K562 (cell line): ENCODE measurements around the gene R3HDM1. TPM values are rescaled to one million over a fixed set of nuclear protein-coding genes. Genes with fewer than 3 reads are reported as not detected.

ENCODE experiments used
- ATAC-seq: fragments of 200-7000 bp; cut with Tn5 transposase; 3 replicates; pipeline ENCODE4 v1.9.1; 2020; ENCODE audit warnings: moderate library complexity
- BruUV-seq: library from RNA; stranded (reverse); fragments of 400-500 nt; replicated peaks from 2 replicates; lab custom pipeline; 2021; lab: Mats Ljungman, UMichigan
- CTCF ChIA-PET: fragments of 300-600 bp; formaldehyde crosslinking; extraction: SDS; loops from one replicate; lab custom pipeline; 2021; ENCODE audit warnings: low intra/inter-chr PET ratio; lab: Yijun Ruan, JAX
- POLR2A ChIA-PET: fragments of 300-600, 350-650 bp; sonication (Branson Sonifier 250); formaldehyde crosslinking; extraction: SDS; loops from one replicate; lab custom pipeline; 2021; ENCODE audit warnings: antibody characterized with exemption, inconsistent platforms; lab: Yijun Ruan, JAX
- DNase-seq, 4 experiments: peaks; one replicate each; pipeline versions ENCODE4 v3.0.0 to v3.0.0-alpha.2; 2011 to 2018; ENCODE audit warnings: low spot score in 3 of 4, mixed read lengths in 3 of 4; ENCODE audit errors: extremely low read depth in 1 of 4
- FAIRE-seq: peaks from 2 replicates; lab custom pipeline; 2011; peaks lifted over from hg19 to GRCh38; lab: Jason Lieb, UNC
- H2AFZ ChIP-seq: 2 replicates; pipeline ENCODE4 v1.6.0; 2011; ENCODE audit warnings: low read depth, low read length, control low read depth, inconsistent platforms
- H3K27ac ChIP-seq: fragments of 200-600 bp; 3 replicates; pipeline ENCODE4 v1.8.0; 2011; ENCODE audit warnings: low read depth, mild to moderate bottlenecking, control low read depth, inconsistent platforms, low read length, moderate library complexity, mixed read lengths; ENCODE audit errors: extremely low read depth
- H3K27me3 ChIP-seq, 2 experiments: fragments of 300-600 bp in 1 of 2; 2 replicates in 1 of 2; 3 replicates in 1 of 2; pipeline versions ENCODE4 v1.6.0 to v1.8.0; 2011; ENCODE audit warnings: inconsistent platforms in 2 of 2, low read length in 2 of 2, mild to moderate bottlenecking in 1 of 2, mixed read lengths in 1 of 2, moderate library complexity in 1 of 2; ENCODE audit not compliant: control insufficient read depth in 2 of 2, insufficient read depth in 2 of 2
- H3K36me3 ChIP-seq: fragments of 300-600 bp; 3 replicates; pipeline ENCODE4 v1.8.0; 2011; ENCODE audit warnings: mild to moderate bottlenecking, low read length, inconsistent platforms; ENCODE audit not compliant: control insufficient read depth, insufficient read depth
- H3K4me1 ChIP-seq, 2 experiments: fragments of 200-600 bp in 1 of 2; replicated peaks in 1 of 2; 2 replicates in 1 of 2; 3 replicates in 1 of 2; pipeline versions ENCODE4 v1.5.1 to v1.8.0; 2011; ENCODE audit warnings: inconsistent platforms in 2 of 2, low read length in 2 of 2, mild to moderate bottlenecking in 1 of 2, mixed read lengths in 1 of 2, moderate library complexity in 1 of 2; ENCODE audit not compliant: control insufficient read depth in 2 of 2, insufficient read depth in 2 of 2
- H3K4me2 ChIP-seq: 2 replicates; pipeline ENCODE4 v1.6.1; 2011; ENCODE audit warnings: low read length, control low read depth, inconsistent platforms, mixed read lengths; ENCODE audit not compliant: insufficient read depth
- H3K4me3 ChIP-seq: fragments of 200-600 bp; sonication (generic), shearing (Covaris generic); 2 replicates; pipeline ENCODE4 v1.5.1; 2016; ENCODE audit warnings: control low read depth, inconsistent platforms
- H3K79me2 ChIP-seq: fragments of 200-600 bp; 3 replicates; pipeline ENCODE4 v1.8.0; 2011; ENCODE audit warnings: low read length, inconsistent platforms; ENCODE audit not compliant: control insufficient read depth, insufficient read depth
- H3K9ac ChIP-seq, 2 experiments: 2 replicates each; pipeline versions ENCODE4 v1.6.0 to v1.6.1; 2011; ENCODE audit warnings: low read depth in 2 of 2, low read length in 2 of 2, control low read depth in 1 of 2, inconsistent platforms in 1 of 2, mild to moderate bottlenecking in 1 of 2, mixed read lengths in 1 of 2; ENCODE audit not compliant: insufficient read depth in 1 of 2
- H3K9me1 ChIP-seq: one replicate; pipeline ENCODE4 v1.6.0; 2011; ENCODE audit warnings: inconsistent platforms, mild to moderate bottlenecking, low read length, moderate library complexity; ENCODE audit not compliant: control insufficient read depth, insufficient read depth
- H3K9me3 ChIP-seq: replicated peaks from 2 replicates; pipeline ENCODE4 v1.5.1; 2011; ENCODE audit warnings: low read depth, low read length, inconsistent platforms; ENCODE audit not compliant: control insufficient read depth, insufficient read depth
- H4K20me1 ChIP-seq: replicated peaks from 2 replicates; pipeline ENCODE4 v1.6.1; 2011; ENCODE audit warnings: low read length, inconsistent platforms, mixed read lengths; ENCODE audit not compliant: control insufficient read depth, insufficient read depth
- FOXK1 ChIP-seq: sonication (generic); formaldehyde crosslinking; IDR thresholded peaks from 2 replicates; pipeline ENCODE4 v1.8.0; 2022; ENCODE audit warnings: missing genetic modification reagents, mild to moderate bottlenecking, borderline replicate concordance
- HDAC8 ChIP-seq: fragments of 450-650 bp; IDR thresholded peaks from 2 replicates; pipeline ENCODE4 v1.6.1; 2016; ENCODE audit warnings: mild to moderate bottlenecking, missing genetic modification characterization, moderate library complexity, missing compliant biosample characterization
- KLF1 ChIP-seq: fragments of 450-650 bp; IDR thresholded peaks from 2 replicates; pipeline ENCODE4 v1.6.1; 2016; ENCODE audit warnings: missing genetic modification characterization, missing compliant biosample characterization
- KLF16 ChIP-seq: IDR thresholded peaks from 2 replicates; pipeline ENCODE4 v1.6.1; 2016; ENCODE audit warnings: antibody characterized with exemption
- KLF6 ChIP-seq: fragments of 250-450 bp; sonication (Bioruptor Pico); IDR thresholded peaks from 2 replicates; pipeline ENCODE4 v1.4.0; 2020; ENCODE audit warnings: mild to moderate bottlenecking, moderate library complexity, borderline replicate concordance
- PML ChIP-seq: IDR thresholded peaks from 2 replicates; pipeline ENCODE4 v1.6.1; 2012; ENCODE audit warnings: low read length, inconsistent platforms
- ZNF764 ChIP-seq: fragments of 250-450 bp; sonication (Bioruptor Pico); IDR thresholded peaks from 2 replicates; pipeline ENCODE4 v1.4.0; 2020; ENCODE audit warnings: low read depth, mild to moderate bottlenecking, moderate library complexity
- ZNF77 ChIP-seq: fragments of 250-450 bp; sonication (Bioruptor Pico); IDR thresholded peaks from 2 replicates; pipeline ENCODE4 v1.5.0; 2020
- WGBS: fragments of 100-300 bp; shearing (Covaris generic); methylation state at CpG from one replicate; pipeline ENCODE4 v1.1.6; 2016; ENCODE audit warnings: low coverage, mixed read lengths; ENCODE audit not compliant: insufficient coverage; ENCODE audit errors: missing lambda C conversion rate; 5-methylcytosine and 5-hydroxymethylcytosine counted together
- in situ Hi-C: fragments of 300-500 bp; cut with MboI; formaldehyde crosslinking; loops from 4 replicates; pipeline ENCODE4 v1.15.0; 2018; ENCODE audit warnings: inconsistent platforms, mixed read lengths
- intact Hi-C: fragments of 100-400 bp; cut with micrococcal nuclease; formaldehyde crosslinking; loops from 2 replicates; pipeline ENCODE4 v1.14.2; 2022
- polyA plus RNA-seq, 8 experiments: library from polyadenylated mRNA; depleted of rRNA in 4 of 8; stranded (reverse) in 5 of 8; unstranded in 3 of 8; fragments of >200 nt; fragmentation: Nextera tagmentation in 2 of 8; fragmentation: Illumina TruSeq in 1 of 8; extraction: Ambion mirVana in 2 of 8; extraction: Trizol in 1 of 8; gene quantifications; 2 replicates each; pipeline versions ENCODE4 v1.2.1 to v1.2.3, GENCODE V29; 2011 to 2014; ENCODE audit warnings: inconsistent platforms in 1 of 8, missing spikeins in 1 of 8
- total RNA-seq, 7 experiments: library from RNA; depleted of rRNA in 6 of 7; stranded (reverse); fragments of >200 nt in 6 of 7; fragmentation: Illumina TruSeq in 2 of 7; extraction: Trizol in 2 of 7; gene quantifications; 2 replicates each; pipeline versions ENCODE4 v1.2.1 to v1.2.3, GENCODE V29; 2011 to 2021; ENCODE audit warnings: low replicate concordance in 1 of 7

R3HDM1 gene
- total and polyA plus RNA-seq, 9 of the 15 experiments (the other 6 are each of a cell fraction or from before 2014, with no cell fraction given), result 12.4 to 89.4 (median 31.0) TPM

DNA sequence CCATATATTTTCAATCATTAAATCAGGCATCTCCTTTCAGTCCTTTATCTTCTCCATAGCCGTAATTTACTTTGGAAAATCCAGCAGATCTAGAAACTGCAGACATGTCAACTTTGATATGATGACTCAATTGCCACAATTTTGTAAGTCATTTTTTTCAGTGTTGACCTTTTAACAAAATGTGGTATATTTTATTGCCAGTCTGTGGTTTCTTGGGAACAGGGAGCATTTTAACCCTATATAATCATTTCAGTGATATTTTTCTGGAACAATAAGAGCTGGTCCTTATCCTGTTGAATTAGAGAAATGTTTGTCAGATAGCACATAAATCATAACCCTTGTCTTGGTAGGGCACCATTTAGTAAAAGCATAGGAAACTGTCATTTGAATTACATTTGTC, 119.4 kb downstream of the R3HDM1 start:
- Histone ChIP-seq H3K79me2 (no peaks in the 10 kb centered on the region), H3K9me1 (no peaks in the 10 kb centered on the region), H3K4me2 (no peak overlapping the region), H3K4me1 (no peaks in the 10 kb centered on the region), H3K36me3 (peaks cover 51% of the 10 kb centered on the region), H3K9ac (no peak overlapping the region), H3K27me3 (no peaks in the 10 kb centered on the region), H3K27ac (no peak overlapping the region), H3K9me3 (no peaks in the 10 kb centered on the region), H2AFZ (no peak overlapping the region), H3K4me3 (no peak overlapping the region), H4K20me1 (no peaks in the 10 kb centered on the region)
- FAIRE-seq (no peak), DNase-seq (no peak), ATAC-seq (no peak)
- BruUV-seq, result no TSS peak
- intact Hi-C loops, result no loop called here
- TF ChIP-seq PML (no peak), ZNF764 (CRISPR knock-in tag) (no peak), HDAC8 (tag) (no peak), FOXK1 (CRISPR knock-in tag) (no peak), KLF6 (CRISPR knock-in tag) (no peak), KLF16 (no peak), ZNF77 (CRISPR knock-in tag) (no peak), KLF1 (tag) (no peak)
- ChIA-PET CTCF (no interaction called here), POLR2A (interaction anchor here (0.5 to 1.0 kb wide), 2 partner anchors 8 to 432 kb away, joined by 3 to 4 read pairs; no protein-coding TSS in a partner anchor)
- 79% methylated on average over 1 of the region's 1 CpG for WGBS
- in situ Hi-C loops, result no loop called here
